Calu3 (cell line): ENCODE measurements around the gene CRLF1. TPM values are rescaled to one million over a fixed set of nuclear protein-coding genes. Genes with fewer than 3 reads are reported as not detected.
A peak's percentile ranks its signal among the peaks of the same experiment; 100 is the strongest.

Experiments
- BruUV-seq: library from RNA; stranded (reverse); fragments of 400-500 nt; replicated peaks from 2 replicates; lab custom pipeline; 2021; lab: Mats Ljungman, UMichigan
- CTCF ChIA-PET: fragments of 300-600 bp; sonication (Branson Sonifier 250); formaldehyde crosslinking; loops from one replicate; lab custom pipeline; 2022; ENCODE audit warnings: antibody characterized with exemption; lab: Charles Lee
- DNase-seq: peaks from one replicate; pipeline ENCODE4 v3.0.0; 2022
- H3K27ac Mint-ChIP-seq: one replicate; pipeline ENCODE4 v1.8.0; 2022; ENCODE audit warnings: mixed read lengths; ENCODE audit not compliant: unreplicated experiment
- H3K27me3 Mint-ChIP-seq: one replicate; pipeline ENCODE4 v1.8.0; 2022; ENCODE audit warnings: mixed read lengths; ENCODE audit not compliant: unreplicated experiment
- H3K36me3 Mint-ChIP-seq: one replicate; pipeline ENCODE4 v1.8.0; 2022; ENCODE audit warnings: mild to moderate bottlenecking, moderate library complexity, mixed read lengths; ENCODE audit not compliant: insufficient read depth, unreplicated experiment
- H3K4me1 Mint-ChIP-seq: one replicate; pipeline ENCODE4 v1.8.0; 2022; ENCODE audit warnings: mild to moderate bottlenecking, low read depth, mixed read lengths; ENCODE audit not compliant: unreplicated experiment
- H3K4me3 Mint-ChIP-seq: one replicate; pipeline ENCODE4 v1.8.0; 2022; ENCODE audit warnings: mild to moderate bottlenecking, low read depth, moderate library complexity, mixed read lengths; ENCODE audit not compliant: unreplicated experiment
- H3K9me3 Mint-ChIP-seq: one replicate; pipeline ENCODE4 v1.8.0; 2022; ENCODE audit warnings: low read depth, mixed read lengths; ENCODE audit not compliant: unreplicated experiment
- CTCF ChIP-seq: fragments of 200-600 bp; IDR thresholded peaks from one replicate; pipeline ENCODE4 v1.8.0; 2022; ENCODE audit warnings: antibody characterized with exemption; ENCODE audit not compliant: unreplicated experiment
- intact Hi-C: fragments of 100-400 bp; cut with micrococcal nuclease; formaldehyde crosslinking; loops from one replicate; pipeline ENCODE4 v1.10.0; 2022; ENCODE audit not compliant: unreplicated experiment
- total RNA-seq: library from RNA; stranded (reverse); gene quantifications from 2 replicates; pipeline ENCODE4 v1.2.3, GENCODE V29; 2022

The CRLF1 gene
- total RNA-seq, 1 experiment from 2014 or later = not detected

DNA sequence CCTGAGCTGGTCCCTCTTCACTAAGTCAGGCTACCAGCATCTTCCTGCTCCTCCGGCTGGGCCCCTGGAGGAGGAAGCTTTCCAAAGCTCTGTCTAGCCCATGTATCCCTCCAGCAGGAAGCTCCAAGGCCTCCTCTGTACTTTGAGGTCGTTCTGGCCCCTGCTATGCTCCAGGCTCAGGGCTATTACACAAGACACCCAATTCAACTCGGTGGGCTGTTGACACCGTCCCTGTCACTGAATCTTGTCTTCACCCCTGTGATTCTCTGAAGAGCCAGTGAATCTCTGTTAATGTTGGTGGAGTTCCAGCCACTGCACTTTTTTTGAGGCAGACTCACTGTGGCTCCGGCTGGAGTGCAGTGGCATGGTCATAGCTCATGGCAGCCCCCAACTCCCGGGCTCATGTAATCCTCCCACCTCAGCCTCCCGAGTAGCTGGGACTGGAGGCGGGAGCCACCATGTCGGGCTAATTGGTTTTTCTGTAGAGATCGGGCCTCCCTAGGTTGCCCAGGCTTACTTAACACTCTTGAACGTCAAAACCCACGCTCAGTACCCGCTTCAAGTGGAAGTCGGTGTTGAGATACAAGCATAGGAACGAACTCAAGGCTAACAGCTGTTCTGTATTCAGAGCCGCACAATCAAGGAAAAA lies 18.5 kb downstream of the CRLF1 start:
- no TSS peak for BruUV-seq
- intact Hi-C loops = no loop called here

GRCh38 chr19:18587561-18587960 lies 19.0 kb downstream of the CRLF1 start:
- no peaks in the 10 kb centered on the region for H3K27me3 Mint-ChIP-seq
- peaks cover 10% of the 10 kb centered on the region for H3K4me1 Mint-ChIP-seq
- H3K36me3 Mint-ChIP-seq = peaks cover 20% of the 10 kb centered on the region
- no peaks in the 10 kb centered on the region for H3K9me3 Mint-ChIP-seq
- intact Hi-C loops = no loop called here
- H3K27ac Mint-ChIP-seq = no peak overlapping the region
- no peak for DNase-seq
- CTCF ChIA-PET = interaction anchor here (0.6 kb wide), 1 partner anchor 106 kb away, joined by 3 read pairs; no protein-coding TSS in a partner anchor
- H3K4me3 Mint-ChIP-seq = no peak overlapping the region
- TF ChIP-seq CTCF = no peak
- no TSS peak for BruUV-seq

More for the DNA sequence above, 18.5 kb downstream of the CRLF1 start:
- H3K9me3 Mint-ChIP-seq = no peaks in the 10 kb centered on the region
- peaks cover 10% of the 10 kb centered on the region for H3K4me1 Mint-ChIP-seq
- no peak overlapping the region for H3K27ac Mint-ChIP-seq
- CTCF ChIA-PET = interaction anchor here (0.6 kb wide), 1 partner anchor 106 kb away, joined by 3 read pairs; no protein-coding TSS in a partner anchor
- peaks cover 20% of the 10 kb centered on the region for H3K36me3 Mint-ChIP-seq
- DNase-seq = no peak
- no peak for TF ChIP-seq CTCF
- peak overlapping the region; percentile 76 for H3K4me3 Mint-ChIP-seq
- no peaks in the 10 kb centered on the region for H3K27me3 Mint-ChIP-seq

- H3K36me3 Mint-ChIP-seq = peaks cover 20% of the 10 kb centered on the region
- no peaks in the 10 kb centered on the region for H3K9me3 Mint-ChIP-seq
- H3K4me3 Mint-ChIP-seq = no peak overlapping the region
- CTCF ChIA-PET = interaction anchor here (1.2 to 1.3 kb wide), 2 partner anchors 15 to 261 kb away, joined by 3 read pairs; partner anchors contain the start of gene UBA52
- TF ChIP-seq CTCF = no peak
- no TSS peak for BruUV-seq
- H3K27me3 Mint-ChIP-seq = no peaks in the 10 kb centered on the region
- H3K4me1 Mint-ChIP-seq = peaks cover 10% of the 10 kb centered on the region
- intact Hi-C loops = no loop called here
- no peak overlapping the region for H3K27ac Mint-ChIP-seq
- no peak for DNase-seq
Measured at GRCh38 chr19:18586306-18586705, 20.3 kb downstream of the CRLF1 start.

- H3K27me3 Mint-ChIP-seq = no peaks in the 10 kb centered on the region
- H3K27ac Mint-ChIP-seq = no peak overlapping the region
- no peak for TF ChIP-seq CTCF
- no peak overlapping the region for H3K4me3 Mint-ChIP-seq
- BruUV-seq = no TSS peak
- H3K9me3 Mint-ChIP-seq = no peaks in the 10 kb centered on the region
- CTCF ChIA-PET = no interaction called here
- H3K4me1 Mint-ChIP-seq = no peaks in the 10 kb centered on the region
- DNase-seq = no peak
- H3K36me3 Mint-ChIP-seq = peaks cover 16% of the 10 kb centered on the region
- intact Hi-C loops = no loop called here
Measured at GRCh38 chr19:18580311-18580710, 26.3 kb downstream of the CRLF1 start.
